Natural killer cell treated with Interleukin-12 subunit alpha and Interleukin-12 subunit beta and Interleukin-15 and Interleukin-18, amount 100 ng/mL, for 72 hours (primary cell): Measurements from ENCODE around the gene MUC21. TPM values are rescaled to one million over a fixed set of nuclear protein-coding genes. Genes with fewer than 3 reads are reported as not detected.

ENCODE experiments used
- ATAC-seq, 2 donors: fragments of 150-1000 bp; cut with Tn5 transposase in 1 of 2; sonication (Bioruptor Pico), chemical (Tn5 transposase) in 1 of 2; 2 replicates each; pipeline ENCODE4 v1.10.0; 2021
- DNase-seq: peaks from one replicate; pipeline ENCODE4 v3.0.0; 2022; ENCODE audit warnings: low spot score
- H3K27ac Mint-ChIP-seq, 2 donors: 1 replicate in 1 of 2; 2 replicates in 1 of 2; pipeline ENCODE4 v1.8.0; 2022; ENCODE audit warnings: mixed read lengths in 2 of 2, mild to moderate bottlenecking in 1 of 2, moderate library complexity in 1 of 2
- H3K27me3 Mint-ChIP-seq, 2 donors: 1 replicate in 1 of 2; 2 replicates in 1 of 2; pipeline ENCODE4 v1.8.0; 2022; ENCODE audit warnings: mixed read lengths in 2 of 2
- H3K36me3 Mint-ChIP-seq: one replicate; pipeline ENCODE4 v1.8.0; 2022; ENCODE audit warnings: mixed read lengths
- H3K4me1 Mint-ChIP-seq, 2 donors: 1 replicate in 1 of 2; 2 replicates in 1 of 2; pipeline ENCODE4 v1.8.0; 2022; ENCODE audit warnings: low read depth in 2 of 2, mixed read lengths in 2 of 2, mild to moderate bottlenecking in 1 of 2
- H3K4me3 Mint-ChIP-seq: one replicate; pipeline ENCODE4 v1.8.0; 2022; ENCODE audit warnings: mixed read lengths
- H3K9me3 Mint-ChIP-seq: 2 replicates; pipeline ENCODE4 v1.8.0; 2022; ENCODE audit warnings: mixed read lengths
- total RNA-seq, 2 donors: library from RNA; stranded (reverse); gene quantifications; one replicate each; pipeline ENCODE4 v1.2.3, GENCODE V29; 2022

The MUC21 gene
- total RNA-seq, 2 donors from 2014 or later, result not detected

DNA sequence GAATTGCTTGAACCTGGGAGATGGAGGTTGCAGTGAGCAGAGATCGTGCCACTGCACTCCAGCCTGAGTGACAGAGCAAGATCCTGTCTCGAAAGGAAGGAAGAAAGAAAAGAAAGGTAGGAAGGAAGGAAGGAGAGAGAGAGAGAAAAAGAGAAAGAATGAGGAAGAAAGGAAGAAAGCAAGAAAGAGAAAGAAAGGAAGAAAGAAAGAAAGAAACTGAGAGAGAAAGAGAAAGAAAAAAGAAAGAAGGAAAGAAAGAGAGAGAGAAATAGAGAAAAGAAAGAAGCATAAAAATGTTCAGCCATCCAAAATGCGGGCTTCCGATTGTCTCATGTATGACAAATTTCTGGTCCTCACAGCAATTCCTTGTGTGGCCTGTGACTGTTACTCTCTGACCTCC is 49.6 kb downstream of the MUC21 start:
- Mint-ChIP-seq H3K27me3 (peaks cover 49 to 67% of the 10 kb centered on the region in 2 donors), H3K27ac (no peak overlapping the region), H3K4me3 (no peak overlapping the region), H3K4me1 (peaks cover 3 to 6% of the 10 kb centered on the region in 2 donors), H3K9me3 (no peaks in the 10 kb centered on the region), H3K36me3 (no peaks in the 10 kb centered on the region)
- DNase-seq (no peak), ATAC-seq (no peak)

DNA sequence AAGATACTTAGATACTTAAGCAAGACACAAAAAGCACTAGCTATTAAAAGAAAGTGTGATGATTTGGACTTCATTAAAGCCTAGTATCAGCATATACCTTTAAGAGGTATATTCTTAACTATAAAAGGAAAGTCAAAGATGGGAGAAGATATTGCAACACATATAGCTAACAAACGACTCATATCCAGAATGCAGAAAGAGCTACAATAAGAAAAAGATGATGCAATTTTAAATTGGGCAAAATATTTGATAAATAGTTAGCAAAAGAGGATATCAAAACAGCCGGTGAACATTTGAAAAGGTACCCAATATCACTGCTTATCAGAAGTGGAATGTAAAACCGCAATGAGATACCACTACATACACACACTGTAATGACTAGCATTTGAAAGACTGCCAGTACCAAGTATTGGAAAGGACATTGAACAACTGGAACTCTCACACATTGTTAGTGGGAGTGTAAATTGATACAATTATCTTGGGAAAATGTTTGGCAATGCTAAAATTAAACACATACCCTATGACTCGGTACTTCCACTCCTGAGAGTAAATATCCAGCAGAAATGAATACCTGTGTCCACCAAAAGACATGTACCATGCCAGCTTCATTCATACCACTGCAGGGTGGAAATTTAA is 52.5 kb downstream of the MUC21 start:
- Mint-ChIP-seq H3K27me3 (peaks cover 44 to 67% of the 10 kb centered on the region in 2 donors), H3K4me3 (no peak overlapping the region), H3K9me3 (no peaks in the 10 kb centered on the region), H3K27ac (no peak overlapping the region), H3K36me3 (no peaks in the 10 kb centered on the region), H3K4me1 (peaks cover 0 to 6% of the 10 kb centered on the region in 2 donors)
- DNase-seq (no peak), ATAC-seq (no peak)

DNA sequence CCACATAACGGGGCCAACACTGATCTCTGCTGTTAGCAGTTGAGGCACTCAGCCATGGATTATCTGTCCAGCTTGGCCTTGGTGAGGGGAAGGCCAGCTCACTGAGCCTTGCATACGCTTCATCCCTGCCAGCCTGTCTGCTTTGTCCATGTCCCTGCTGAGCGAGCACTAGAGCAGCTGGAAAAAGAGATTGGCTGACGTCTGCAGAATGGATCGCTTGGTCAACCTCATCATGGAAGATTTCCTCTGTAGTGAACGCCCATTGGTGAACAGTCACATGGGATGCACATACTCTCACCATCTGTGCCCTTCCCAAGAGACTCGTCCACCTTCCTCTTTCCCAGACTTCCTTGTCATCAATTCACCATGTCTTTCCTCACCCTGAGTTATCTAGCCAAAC is 53.7 kb downstream of the MUC21 start:
- Mint-ChIP-seq H3K4me3 (no peak overlapping the region), H3K27me3 (peaks cover 35 to 59% of the 10 kb centered on the region in 2 donors), H3K27ac (no peak overlapping the region), H3K36me3 (no peaks in the 10 kb centered on the region), H3K4me1 (peaks cover 0 to 6% of the 10 kb centered on the region in 2 donors), H3K9me3 (no peaks in the 10 kb centered on the region)
- ATAC-seq (no peak), DNase-seq (no peak)

DNA sequence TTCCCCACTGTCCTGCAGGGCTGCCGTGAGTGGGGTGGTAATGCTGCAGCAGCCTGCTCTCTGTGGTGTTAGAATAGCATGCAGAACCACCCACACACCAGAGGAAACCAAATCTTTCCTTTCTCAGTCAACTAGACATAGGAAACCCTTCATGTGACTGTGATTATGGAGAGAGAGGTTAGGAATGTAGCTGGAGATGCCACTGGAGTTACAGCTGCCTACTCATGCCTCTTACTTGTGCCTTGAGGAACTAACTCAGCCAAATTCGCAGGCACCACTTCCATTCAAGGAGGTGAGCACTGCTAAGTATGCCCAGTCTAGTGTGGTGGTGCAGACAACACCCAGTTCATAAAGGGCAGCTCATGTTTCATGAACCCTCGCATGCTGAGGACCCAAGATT is 54.2 kb downstream of the MUC21 start:
- ATAC-seq (no peak), DNase-seq (no peak)
- H3K4me3 Mint-ChIP-seq, result no peak overlapping the region
- no peaks in the 10 kb centered on the region for H3K9me3 Mint-ChIP-seq
- H3K4me1 Mint-ChIP-seq, result peaks cover 0 to 6% of the 10 kb centered on the region in 2 donors
- no peak overlapping the region for H3K27ac Mint-ChIP-seq
- no peaks in the 10 kb centered on the region for H3K36me3 Mint-ChIP-seq
- H3K27me3 Mint-ChIP-seq, result peaks cover 31 to 54% of the 10 kb centered on the region in 2 donors

DNA sequence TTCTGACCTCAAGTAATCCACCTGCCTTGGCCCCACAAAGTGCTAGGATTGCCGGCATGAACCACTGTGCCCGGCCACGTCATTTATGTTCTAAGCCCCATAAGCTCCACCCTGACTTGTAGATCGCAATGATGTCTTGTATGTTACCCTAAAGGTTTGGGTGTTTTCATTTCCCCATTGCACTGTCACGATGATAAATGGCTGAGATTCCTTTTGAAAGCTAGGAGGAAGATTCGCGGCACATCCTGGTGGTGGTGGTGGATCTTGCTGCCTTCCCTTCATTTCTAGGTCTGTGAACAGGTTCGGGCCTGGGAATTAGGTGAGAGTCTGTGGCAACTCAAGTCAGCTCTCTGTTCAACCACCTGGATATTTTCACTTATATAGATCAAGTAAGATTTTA is 55.0 kb downstream of the MUC21 start:
- H3K4me3 Mint-ChIP-seq, result no peak overlapping the region
- H3K27ac Mint-ChIP-seq, result no peak overlapping the region

More for the DNA sequence above, 55.0 kb downstream of the MUC21 start:
- DNase-seq, result no peak
- H3K27me3 Mint-ChIP-seq, result peaks cover 29 to 53% of the 10 kb centered on the region in 2 donors
- H3K36me3 Mint-ChIP-seq, result no peaks in the 10 kb centered on the region
- H3K9me3 Mint-ChIP-seq, result no peaks in the 10 kb centered on the region
- no peak for ATAC-seq
- H3K4me1 Mint-ChIP-seq, result peaks cover 0 to 6% of the 10 kb centered on the region in 2 donors

Other genes with a start within 250 kb of the MUC21 start
- 100 to 1,000 TPM; 219 to 319 TPM for gene FLOT1, start 241.0 kb upstream of the MUC21 start, total RNA-seq
- gene IER3, start 239.2 kb upstream of the MUC21 start, total RNA-seq, result 100 to 1,000 TPM; 128 to 346 TPM
- 1 to 10 TPM; 2.9 to 7.4 TPM for gene DDR1, start 99.2 kb upstream of the MUC21 start, total RNA-seq
- 10 to 100 TPM; 29.4 to 49.5 TPM for gene GTF2H4, start 75.5 kb upstream of the MUC21 start, total RNA-seq
- 10 to 100 TPM; 47.2 to 90.5 TPM for gene VARS2, start 69.5 kb upstream of the MUC21 start, total RNA-seq
- not detected for gene SFTA2, start 51.5 kb upstream of the MUC21 start, total RNA-seq
- gene MUCL3, start 42.7 kb upstream of the MUC21 start, total RNA-seq, result not detected
- not detected for gene MUC22, start 26.8 kb downstream of the MUC21 start, total RNA-seq
- gene C6orf15, start 128.9 kb downstream of the MUC21 start, total RNA-seq, result not detected
- gene PSORS1C1, start 131.1 kb downstream of the MUC21 start, total RNA-seq, result not detected
- gene CDSN, start 136.7 kb downstream of the MUC21 start, total RNA-seq, result not detected
- not detected for gene PSORS1C2, start 155.3 kb downstream of the MUC21 start, total RNA-seq
- 10 to 100 TPM; 29.2 to 54.1 TPM for gene CCHCR1, start 174.1 kb downstream of the MUC21 start, total RNA-seq
- 10 to 100 TPM; 59.0 to 96.5 TPM for gene TCF19, start 174.9 kb downstream of the MUC21 start, total RNA-seq
- under 1 TPM in 1 of 2 donors, not detected in 1; 0.21 TPM for gene POU5F1, start 187.0 kb downstream of the MUC21 start, total RNA-seq